ENCODE results near the gene LYL1. TPM values are rescaled to one million over a fixed set of nuclear protein-coding genes. Genes with fewer than 3 reads are reported as not detected.

The LYL1 gene
- total and polyA plus RNA-seq, 2 donors from 2014 or later: 8.5 to 13.8 TPM

DNA sequence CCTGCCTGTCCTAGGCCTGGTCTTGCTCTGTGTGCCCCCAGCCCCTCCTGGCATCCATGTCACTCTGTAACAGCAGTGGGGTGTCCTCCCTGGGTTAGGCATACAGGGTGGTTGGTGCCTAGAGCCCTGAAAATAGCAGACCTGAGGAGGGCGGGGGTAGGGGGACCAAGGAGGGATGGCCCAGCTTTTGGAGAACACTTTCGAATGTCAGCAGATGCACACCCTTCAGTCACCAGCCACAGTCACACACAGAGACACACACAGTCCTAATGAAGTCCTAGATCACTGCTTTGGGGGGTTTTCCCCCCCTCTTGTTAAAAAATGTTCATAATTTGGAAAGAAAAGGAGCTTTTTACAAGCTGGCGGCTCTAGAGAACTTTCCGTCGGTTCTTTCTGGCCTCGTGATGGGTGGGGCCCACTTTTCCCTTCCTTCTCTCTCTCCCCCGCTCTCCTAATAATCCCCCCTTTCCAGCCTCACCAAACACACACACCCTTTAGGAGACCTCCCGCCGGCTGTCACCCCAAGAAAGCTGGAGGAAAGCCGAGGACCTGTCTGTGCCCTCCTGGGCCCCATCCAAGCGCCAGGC is 47.9 kb downstream of the LYL1 start:
- TF ChIP-seq, protein P1, sequence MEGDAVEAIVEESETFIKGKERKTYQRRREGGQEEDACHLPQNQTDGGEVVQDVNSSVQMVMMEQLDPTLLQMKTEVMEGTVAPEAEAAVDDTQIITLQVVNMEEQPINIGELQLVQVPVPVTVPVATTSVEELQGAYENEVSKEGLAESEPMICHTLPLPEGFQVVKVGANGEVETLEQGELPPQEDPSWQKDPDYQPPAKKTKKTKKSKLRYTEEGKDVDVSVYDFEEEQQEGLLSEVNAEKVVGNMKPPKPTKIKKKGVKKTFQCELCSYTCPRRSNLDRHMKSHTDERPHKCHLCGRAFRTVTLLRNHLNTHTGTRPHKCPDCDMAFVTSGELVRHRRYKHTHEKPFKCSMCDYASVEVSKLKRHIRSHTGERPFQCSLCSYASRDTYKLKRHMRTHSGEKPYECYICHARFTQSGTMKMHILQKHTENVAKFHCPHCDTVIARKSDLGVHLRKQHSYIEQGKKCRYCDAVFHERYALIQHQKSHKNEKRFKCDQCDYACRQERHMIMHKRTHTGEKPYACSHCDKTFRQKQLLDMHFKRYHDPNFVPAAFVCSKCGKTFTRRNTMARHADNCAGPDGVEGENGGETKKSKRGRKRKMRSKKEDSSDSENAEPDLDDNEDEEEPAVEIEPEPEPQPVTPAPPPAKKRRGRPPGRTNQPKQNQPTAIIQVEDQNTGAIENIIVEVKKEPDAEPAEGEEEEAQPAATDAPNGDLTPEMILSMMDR (IDR thresholded peaks at IDR 0.05; ENCODE audit: borderline replicate concordance, extremely low read depth, insufficient read depth): no peak
- peak overlapping the region; percentile 63 to 93 for H3K27ac ChIP-seq (ENCODE audit: low read depth in 2 of 2, low read length in 2 of 2)
- no peaks in the 10 kb centered on the region for H3K9me3 ChIP-seq (ENCODE audit: control insufficient read depth in 2 of 3, insufficient read depth in 1 of 3, low read length in 3 of 3)
- H3K27me3 ChIP-seq (ENCODE audit: control insufficient read depth, insufficient read depth, low read length): no peaks in the 10 kb centered on the region
- H3K36me3 ChIP-seq (ENCODE audit: control insufficient read depth in 2 of 3, insufficient read depth in 3 of 3, low read length in 3 of 3): no peaks in the 10 kb centered on the region
- peaks cover 0 to 49% (median 38%) of the 10 kb centered on the region in 3 donors for H3K4me1 ChIP-seq (ENCODE audit: control insufficient read depth in 2 of 3, insufficient read depth in 2 of 3, low read depth in 1 of 3, low read length in 3 of 3)
- H3K4me3 ChIP-seq (ENCODE audit: low read length in 3 of 3): no peak overlapping the region
- H3K9ac ChIP-seq (ENCODE audit: low read length in 3 of 3): peak overlapping the region in 1 of 3 donors; percentile 51
- intact Hi-C loops (cut with DNase I): no loop called here
- no peak for FAIRE-seq
- peak in 1 of 5 donors; percentile 72 for DNase-seq

DNA sequence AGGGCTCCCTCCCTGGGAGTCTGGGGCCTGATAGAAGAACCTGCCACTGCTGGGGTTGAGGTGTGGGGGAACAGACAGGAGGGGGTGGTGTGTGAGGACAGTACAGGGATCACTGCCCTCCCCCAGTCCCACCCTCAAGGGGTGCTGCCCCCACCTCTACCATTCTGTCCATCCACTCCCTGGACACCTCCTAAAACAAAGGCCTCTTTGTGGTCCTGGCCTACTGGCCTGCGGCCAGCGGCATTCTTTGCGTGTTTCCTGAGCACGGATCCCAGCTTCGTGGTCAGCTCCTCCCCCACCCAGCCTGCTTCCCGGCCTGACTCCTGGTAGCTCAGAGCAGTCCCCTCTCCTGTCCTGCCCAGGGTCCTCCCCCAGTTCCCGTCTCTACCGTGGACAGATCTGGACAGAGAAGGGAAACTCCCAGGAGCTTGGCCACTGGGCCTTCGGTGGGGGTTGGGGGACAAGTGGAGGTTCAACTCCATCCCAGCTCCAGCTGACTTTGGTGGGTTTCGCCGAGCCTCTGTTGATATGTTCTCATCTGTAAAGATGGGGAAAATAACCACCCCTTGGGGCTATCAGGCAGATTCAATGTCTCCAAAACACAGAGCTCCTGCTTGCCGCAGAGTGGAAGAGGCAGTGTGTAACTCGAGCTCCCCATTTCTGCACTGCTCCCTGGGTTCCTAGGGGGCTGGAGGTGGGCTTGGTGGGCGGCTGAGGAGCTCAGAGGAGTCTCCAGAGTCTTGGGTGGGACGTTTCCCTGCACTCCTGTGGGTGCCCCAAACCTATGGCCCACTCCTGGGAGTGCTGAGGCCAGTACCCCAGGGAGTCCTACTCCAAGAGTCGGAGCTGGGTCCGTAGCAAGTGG is 48.7 kb downstream of the LYL1 start:
- TF ChIP-seq, protein P1 (IDR thresholded peaks at IDR 0.05; ENCODE audit: borderline replicate concordance, extremely low read depth, insufficient read depth): no peak
- no peak overlapping the region for H3K4me3 ChIP-seq (ENCODE audit: low read length in 3 of 3)
- H3K9me3 ChIP-seq (ENCODE audit: control insufficient read depth in 2 of 3, insufficient read depth in 1 of 3, low read length in 3 of 3): no peaks in the 10 kb centered on the region
- H3K27me3 ChIP-seq (ENCODE audit: control insufficient read depth, insufficient read depth, low read length): no peaks in the 10 kb centered on the region
- H3K9ac ChIP-seq (ENCODE audit: low read length in 3 of 3): peak overlapping the region in 1 of 3 donors; percentile 51
- DNase-seq (peak; percentile 89 to 96 (median 94)), FAIRE-seq (no peak)
- peaks cover 0 to 49% (median 38%) of the 10 kb centered on the region in 3 donors for H3K4me1 ChIP-seq (ENCODE audit: control insufficient read depth in 2 of 3, insufficient read depth in 2 of 3, low read depth in 1 of 3, low read length in 3 of 3)
- no peaks in the 10 kb centered on the region for H3K36me3 ChIP-seq (ENCODE audit: control insufficient read depth in 2 of 3, insufficient read depth in 3 of 3, low read length in 3 of 3)
- intact Hi-C loops (cut with DNase I): no loop called here
- H3K27ac ChIP-seq (ENCODE audit: low read depth in 2 of 2, low read length in 2 of 2): peak overlapping the region; percentile 63 to 93

DNA sequence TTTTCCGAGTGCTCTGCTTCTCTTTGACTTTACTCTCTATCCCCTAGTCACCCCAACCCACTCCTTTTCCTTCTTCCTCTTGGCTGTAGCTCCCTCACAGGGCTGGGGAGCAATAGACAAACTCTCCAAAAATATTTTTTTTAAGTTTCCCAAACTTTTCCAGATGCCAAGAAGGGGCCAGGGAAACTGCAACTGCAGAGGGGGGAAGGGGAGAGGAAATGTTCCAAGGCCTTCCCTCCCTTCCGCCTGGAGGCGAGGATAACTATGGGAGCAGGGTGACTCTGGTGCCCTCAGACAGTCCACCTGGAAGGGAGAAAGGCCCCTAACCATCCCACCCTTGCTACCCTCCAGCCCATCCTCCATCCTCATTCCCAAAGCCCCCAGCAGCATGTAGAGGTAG is 49.4 kb downstream of the LYL1 start:
- Histone ChIP-seq H3K4me3 (ENCODE audit: low read length in 3 of 3) (no peak overlapping the region), H3K36me3 (ENCODE audit: control insufficient read depth in 2 of 3, insufficient read depth in 3 of 3, low read length in 3 of 3) (no peaks in the 10 kb centered on the region), H3K9ac (ENCODE audit: low read length in 3 of 3) (no peak overlapping the region), H3K27me3 (ENCODE audit: control insufficient read depth, insufficient read depth, low read length) (no peaks in the 10 kb centered on the region), H3K9me3 (ENCODE audit: control insufficient read depth in 2 of 3, insufficient read depth in 1 of 3, low read length in 3 of 3) (no peaks in the 10 kb centered on the region), H3K4me1 (ENCODE audit: control insufficient read depth in 2 of 3, insufficient read depth in 2 of 3, low read depth in 1 of 3, low read length in 3 of 3) (peaks cover 0 to 49% (median 38%) of the 10 kb centered on the region in 3 donors), H3K27ac (ENCODE audit: low read depth in 2 of 2, low read length in 2 of 2) (peak overlapping the region; percentile 63 to 93)
- DNase-seq (peak in 1 of 5 donors; percentile 59), FAIRE-seq (no peak)
- TF ChIP-seq, protein P1 (IDR thresholded peaks at IDR 0.05; ENCODE audit: borderline replicate concordance, extremely low read depth, insufficient read depth): no peak
- intact Hi-C loops (cut with DNase I): no loop called here

All from kidney (tissue), 14 donors.